HCT116 (cell line): ENCODE measurements around the gene ADGRD1. TPM values are rescaled to one million over a fixed set of nuclear protein-coding genes. Genes with fewer than 3 reads are reported as not detected.

Experiments
- ATAC-seq: fragments of 200-7000 bp; cut with Tn5 transposase; 2 replicates; pipeline ENCODE4 v1.9.1; 2020; ENCODE audit warnings: mild to moderate bottlenecking, moderate library complexity
- BruUV-seq: library from RNA; stranded (reverse); fragments of 400-500 nt; replicated peaks from 2 replicates; lab custom pipeline; 2021; lab: Mats Ljungman, UMichigan
- CTCF ChIA-PET: fragments of 300-600 bp; sonication (Branson Sonifier 250); formaldehyde crosslinking; loops from one replicate; lab custom pipeline; 2021; ENCODE audit warnings: antibody characterized with exemption; lab: Charles Lee
- POLR2A ChIA-PET: fragments of 300-600, 350-600 bp; sonication (Branson Sonifier 250); formaldehyde crosslinking; loops from one replicate; lab custom pipeline; 2021; ENCODE audit warnings: antibody characterized with exemption; lab: Charles Lee
- RAD21 ChIA-PET, 2 experiments: fragments of 300-600 bp; sonication (Branson Sonifier 250); formaldehyde crosslinking; loops; one replicate each; lab custom pipeline; 2023; ENCODE audit warnings: low total read pairs in 2 of 2; ENCODE audit not compliant: uncharacterized antibody in 2 of 2, unreplicated experiment in 2 of 2, low non-redundant PET in 1 of 2; lab: Charles Lee
- DNase-seq: peaks from one replicate; pipeline ENCODE4 v3.0.0-alpha.2; 2010; ENCODE audit warnings: low read depth, low spot score
- H2AFZ ChIP-seq: fragments of 200-600 bp; shearing (Covaris generic), sonication (generic); 2 replicates; pipeline ENCODE4 v1.6.1; 2017; ENCODE audit warnings: low read depth, mixed run types, mixed read lengths, antibody characterized with exemption, low read length; ENCODE audit not compliant: poor library complexity, severe bottlenecking
- H3K27ac ChIP-seq: 2 replicates; pipeline ENCODE4 v1.5.1; 2012; ENCODE audit warnings: low read depth, low read length
- H3K27me3 ChIP-seq: fragments of 200-600 bp; sonication (generic); 2 replicates; pipeline ENCODE4 v1.6.1; 2016; ENCODE audit warnings: mixed run types, low read length, mixed read lengths; ENCODE audit not compliant: insufficient read depth
- H3K36me3 ChIP-seq, 2 experiments: fragments of 200-500 bp in 1 of 2; fragments of 200-600 bp in 1 of 2; sonication (Bioruptor generic) in 1 of 2; sonication (generic) in 1 of 2; 2 replicates each; pipeline versions ENCODE4 v1.5.1 to v1.6.1; 2014 to 2016; ENCODE audit warnings: low read length in 2 of 2, inconsistent platforms in 1 of 2, mixed read lengths in 1 of 2, mixed run types in 1 of 2; ENCODE audit not compliant: insufficient read depth in 2 of 2, control insufficient read depth in 1 of 2
- H3K4me1 ChIP-seq, 2 experiments: fragments of 200-600 bp in 1 of 2; sonication (generic) in 1 of 2; 2 replicates each; pipeline versions ENCODE4 v1.5.1 to v1.6.1; 2012 to 2017; ENCODE audit warnings: low read length in 2 of 2, inconsistent platforms in 1 of 2, mild to moderate bottlenecking in 1 of 2, mixed read lengths in 1 of 2, mixed run types in 1 of 2, moderate library complexity in 1 of 2; ENCODE audit not compliant: insufficient read depth in 2 of 2, control insufficient read depth in 1 of 2
- H3K4me2 ChIP-seq: fragments of 200-600 bp; sonication (generic); 2 replicates; pipeline ENCODE4 v1.6.1; 2017; ENCODE audit warnings: mixed run types, low read length, mixed read lengths
- H3K4me3 ChIP-seq, 2 experiments: fragments of 200-600 bp in 1 of 2; sonication (generic) in 1 of 2; replicated peaks in 1 of 2; 2 replicates each; pipeline ENCODE4 v1.5.1; 2011 to 2016; ENCODE audit warnings: low read length in 2 of 2, control low read depth in 1 of 2, low read depth in 1 of 2, mild to moderate bottlenecking in 1 of 2, mixed read lengths in 1 of 2, mixed run types in 1 of 2
- H3K79me2 ChIP-seq: fragments of 200-600 bp; sonication (generic); 2 replicates; pipeline ENCODE4 v1.6.1; 2017; ENCODE audit warnings: mild to moderate bottlenecking, mixed run types, low read length, moderate library complexity, mixed read lengths; ENCODE audit not compliant: insufficient read depth
- H3K9ac ChIP-seq: fragments of 200-600 bp; sonication (generic); 2 replicates; pipeline ENCODE4 v1.6.1; 2016; ENCODE audit warnings: low read length, mixed read lengths
- H3K9me2 ChIP-seq: fragments of 200-600 bp; sonication (generic), shearing (Covaris generic); 2 replicates; pipeline ENCODE4 v1.6.1; 2017; ENCODE audit warnings: mixed run types, mild to moderate bottlenecking, moderate library complexity; ENCODE audit not compliant: insufficient read depth
- H3K9me3 ChIP-seq, 2 experiments: fragments of 200-500 bp in 1 of 2; fragments of 200-600 bp in 1 of 2; sonication (Bioruptor generic) in 1 of 2; sonication (generic) in 1 of 2; 2 replicates each; pipeline ENCODE4 v1.6.1; 2014 to 2017; ENCODE audit warnings: low read length in 2 of 2, mixed read lengths in 2 of 2, inconsistent platforms in 1 of 2, low read depth in 1 of 2, mild to moderate bottlenecking in 1 of 2, mixed run types in 1 of 2, moderate library complexity in 1 of 2; ENCODE audit not compliant: control insufficient read depth in 1 of 2, insufficient read depth in 1 of 2
- H4K20me1 ChIP-seq: fragments of 200-600 bp; sonication (generic), shearing (Covaris generic); 2 replicates; pipeline ENCODE4 v1.6.1; 2017; ENCODE audit warnings: mixed run types, mild to moderate bottlenecking, moderate library complexity; ENCODE audit not compliant: insufficient read depth
- CBX3 ChIP-seq: IDR thresholded peaks from 2 replicates; pipeline ENCODE4 v1.6.1; 2012; ENCODE audit warnings: low read depth
- CEBPB ChIP-seq: IDR thresholded peaks from 2 replicates; pipeline ENCODE4 v1.6.1; 2012; ENCODE audit warnings: low read depth
- ELF1 ChIP-seq: IDR thresholded peaks from 2 replicates; pipeline ENCODE4 v1.6.1; 2012; ENCODE audit warnings: low read depth, borderline replicate concordance
- EZH2phosphoT487 ChIP-seq: fragments of 200-600 bp; IDR thresholded peaks from 2 replicates; pipeline ENCODE4 v1.6.1; 2018; ENCODE audit warnings: antibody characterized with exemption, borderline replicate concordance
- FOSL1 ChIP-seq: IDR thresholded peaks from 2 replicates; pipeline ENCODE4 v1.6.1; 2012; ENCODE audit warnings: low read depth
- JUND ChIP-seq: IDR thresholded peaks from 2 replicates; pipeline ENCODE4 v1.6.1; 2012
- POLR2A ChIP-seq: IDR thresholded peaks from 2 replicates; pipeline ENCODE4 v1.7.0; 2011; ENCODE audit warnings: borderline replicate concordance; ENCODE audit not compliant: insufficient read depth, insufficient read length; ENCODE audit errors: extremely low read depth
- RAD21 ChIP-seq: IDR thresholded peaks from 2 replicates; pipeline ENCODE4 v1.6.1; 2012; ENCODE audit warnings: low read depth, mild to moderate bottlenecking
- SP1 ChIP-seq: IDR thresholded peaks from 2 replicates; pipeline ENCODE4 v1.6.1; 2012; ENCODE audit warnings: low read depth
- SRF ChIP-seq: IDR thresholded peaks from 2 replicates; pipeline ENCODE4 v1.6.1; 2012; ENCODE audit warnings: low read depth
- TCF7L2 ChIP-seq: IDR thresholded peaks from 2 replicates; pipeline ENCODE4 v1.7.0; 2011; ENCODE audit warnings: borderline replicate concordance, inconsistent platforms; ENCODE audit not compliant: insufficient read depth, insufficient read length; ENCODE audit errors: extremely low read depth
- YY1 ChIP-seq: IDR thresholded peaks from 2 replicates; pipeline ENCODE4 v1.6.1; 2011; ENCODE audit warnings: low read length, low read depth, moderate library complexity, mild to moderate bottlenecking; ENCODE audit not compliant: insufficient replicate concordance; ENCODE audit errors: extremely low read depth
- ZFX ChIP-seq: fragments of 450-650 bp; IDR thresholded peaks from 2 replicates; pipeline ENCODE4 v1.6.1; 2017
- ZNF274 ChIP-seq: fragments of 200-500 bp; sonication (Bioruptor generic); IDR thresholded peaks from 2 replicates; pipeline ENCODE4 v1.6.1; 2014; ENCODE audit warnings: mild to moderate bottlenecking, low read depth, low read length, inconsistent platforms
- intact Hi-C: fragments of 100-400 bp; cut with micrococcal nuclease; formaldehyde crosslinking; loops from 2 replicates; pipeline ENCODE4 v1.10.0; 2022
- total RNA-seq: library from RNA; stranded (reverse); gene quantifications from one replicate; pipeline ENCODE4 v1.2.1, GENCODE V29; 2021; ENCODE audit not compliant: unreplicated experiment
- TF ChIP-seq, protein P1 (sequence below), 3 experiments: fragments of 200-600 bp in 1 of 3; sonication (generic) in 1 of 3; IDR thresholded peaks in 2 of 3; conservative IDR thresholded peaks in 1 of 3; 2 replicates each; pipeline ENCODE4 v1.5.1; 2012 to 2017; ENCODE audit warnings: low read depth in 2 of 3, low read length in 2 of 3, antibody characterized with exemption in 1 of 3, borderline replicate concordance in 1 of 3, control low read depth in 1 of 3, mild to moderate bottlenecking in 1 of 3, mixed read lengths in 1 of 3, mixed run types in 1 of 3, moderate library complexity in 1 of 3; ENCODE audit not compliant: insufficient read depth in 1 of 3
- TF ChIP-seq, protein P2 (sequence below): IDR thresholded peaks from 2 replicates; pipeline ENCODE4 v1.6.1; 2012
- TF ChIP-seq, protein P3 (sequence below): IDR thresholded peaks from 2 replicates; pipeline ENCODE4 v1.6.1; 2012; ENCODE audit warnings: low read depth
- TF ChIP-seq, protein P4 (sequence below): IDR thresholded peaks from 2 replicates; pipeline ENCODE4 v1.6.1; 2011; ENCODE audit warnings: mild to moderate bottlenecking, low read length, moderate library complexity; ENCODE audit not compliant: insufficient replicate concordance; ENCODE audit errors: extremely low read depth
- TF ChIP-seq, protein P5 (sequence below): IDR thresholded peaks from 2 replicates; pipeline ENCODE4 v1.6.1; 2012

The ADGRD1 gene
- total RNA-seq, 1 experiment from 2014 or later, result 0.44 TPM

DNA sequence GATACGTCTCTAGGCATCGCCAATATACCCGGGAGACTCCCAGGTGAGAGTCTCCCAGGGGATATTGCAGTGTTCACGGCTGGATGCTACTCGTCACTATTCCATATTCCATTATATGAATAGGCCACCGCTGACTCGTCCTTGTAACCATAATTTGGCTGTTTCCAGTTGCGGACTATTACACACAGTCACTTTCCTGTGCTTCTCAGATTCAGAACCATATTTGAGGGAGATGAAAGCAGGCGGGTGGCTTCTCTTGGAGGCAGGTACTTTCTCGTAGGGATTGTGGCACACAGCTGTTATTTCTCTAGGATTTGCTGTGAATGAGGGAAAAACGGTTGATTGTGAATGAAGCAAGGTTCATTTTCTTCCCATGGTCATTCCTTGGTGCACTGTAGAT lies 73.0 kb downstream of the ADGRD1 start:
- ChIA-PET POLR2A (no interaction called here), CTCF (no interaction called here), RAD21 (no interaction called here)
- ATAC-seq (no peak), DNase-seq (no peak)
- no TSS peak for BruUV-seq
- Histone ChIP-seq H3K36me3 (no peaks in the 10 kb centered on the region), H3K4me1 (no peaks in the 10 kb centered on the region), H3K27me3 (peaks cover 7% of the 10 kb centered on the region; the same call in 1 of the 2 replicates), H3K9me3 (no peaks in the 10 kb centered on the region), H3K9ac (no peak overlapping the region), H3K79me2 (no peaks in the 10 kb centered on the region), H3K4me2 (no peak overlapping the region), H3K4me3 (no peak overlapping the region), H3K9me2 (no peaks in the 10 kb centered on the region), H3K27ac (no peak overlapping the region), H2AFZ (no peak overlapping the region), H4K20me1 (no peaks in the 10 kb centered on the region)
- TF ChIP-seq EZH2phosphoT487 (no peak), FOSL1 (no peak), ZFX (no peak), TCF7L2 (no peak), CBX3 (no peak), POLR2A (no peak), SRF (no peak), ELF1 (no peak), RAD21 (no peak), SP1 (no peak), ZNF274 (no peak), CEBPB (no peak), YY1 (no peak), JUND (no peak)
- TF ChIP-seq, protein P1, sequence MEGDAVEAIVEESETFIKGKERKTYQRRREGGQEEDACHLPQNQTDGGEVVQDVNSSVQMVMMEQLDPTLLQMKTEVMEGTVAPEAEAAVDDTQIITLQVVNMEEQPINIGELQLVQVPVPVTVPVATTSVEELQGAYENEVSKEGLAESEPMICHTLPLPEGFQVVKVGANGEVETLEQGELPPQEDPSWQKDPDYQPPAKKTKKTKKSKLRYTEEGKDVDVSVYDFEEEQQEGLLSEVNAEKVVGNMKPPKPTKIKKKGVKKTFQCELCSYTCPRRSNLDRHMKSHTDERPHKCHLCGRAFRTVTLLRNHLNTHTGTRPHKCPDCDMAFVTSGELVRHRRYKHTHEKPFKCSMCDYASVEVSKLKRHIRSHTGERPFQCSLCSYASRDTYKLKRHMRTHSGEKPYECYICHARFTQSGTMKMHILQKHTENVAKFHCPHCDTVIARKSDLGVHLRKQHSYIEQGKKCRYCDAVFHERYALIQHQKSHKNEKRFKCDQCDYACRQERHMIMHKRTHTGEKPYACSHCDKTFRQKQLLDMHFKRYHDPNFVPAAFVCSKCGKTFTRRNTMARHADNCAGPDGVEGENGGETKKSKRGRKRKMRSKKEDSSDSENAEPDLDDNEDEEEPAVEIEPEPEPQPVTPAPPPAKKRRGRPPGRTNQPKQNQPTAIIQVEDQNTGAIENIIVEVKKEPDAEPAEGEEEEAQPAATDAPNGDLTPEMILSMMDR (IDR thresholded peaks at IDR 0.05 in 2 of 3, conservative IDR thresholded peaks at IDR 0.05 in 1 of 3; ENCODE audit: borderline replicate concordance in 1 of 3, insufficient read depth in 1 of 3, low read depth in 2 of 3, low read length in 2 of 3), result no peak
- TF ChIP-seq, protein P2, sequence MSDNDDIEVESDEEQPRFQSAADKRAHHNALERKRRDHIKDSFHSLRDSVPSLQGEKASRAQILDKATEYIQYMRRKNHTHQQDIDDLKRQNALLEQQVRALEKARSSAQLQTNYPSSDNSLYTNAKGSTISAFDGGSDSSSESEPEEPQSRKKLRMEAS, result no peak
- TF ChIP-seq, protein P3, sequence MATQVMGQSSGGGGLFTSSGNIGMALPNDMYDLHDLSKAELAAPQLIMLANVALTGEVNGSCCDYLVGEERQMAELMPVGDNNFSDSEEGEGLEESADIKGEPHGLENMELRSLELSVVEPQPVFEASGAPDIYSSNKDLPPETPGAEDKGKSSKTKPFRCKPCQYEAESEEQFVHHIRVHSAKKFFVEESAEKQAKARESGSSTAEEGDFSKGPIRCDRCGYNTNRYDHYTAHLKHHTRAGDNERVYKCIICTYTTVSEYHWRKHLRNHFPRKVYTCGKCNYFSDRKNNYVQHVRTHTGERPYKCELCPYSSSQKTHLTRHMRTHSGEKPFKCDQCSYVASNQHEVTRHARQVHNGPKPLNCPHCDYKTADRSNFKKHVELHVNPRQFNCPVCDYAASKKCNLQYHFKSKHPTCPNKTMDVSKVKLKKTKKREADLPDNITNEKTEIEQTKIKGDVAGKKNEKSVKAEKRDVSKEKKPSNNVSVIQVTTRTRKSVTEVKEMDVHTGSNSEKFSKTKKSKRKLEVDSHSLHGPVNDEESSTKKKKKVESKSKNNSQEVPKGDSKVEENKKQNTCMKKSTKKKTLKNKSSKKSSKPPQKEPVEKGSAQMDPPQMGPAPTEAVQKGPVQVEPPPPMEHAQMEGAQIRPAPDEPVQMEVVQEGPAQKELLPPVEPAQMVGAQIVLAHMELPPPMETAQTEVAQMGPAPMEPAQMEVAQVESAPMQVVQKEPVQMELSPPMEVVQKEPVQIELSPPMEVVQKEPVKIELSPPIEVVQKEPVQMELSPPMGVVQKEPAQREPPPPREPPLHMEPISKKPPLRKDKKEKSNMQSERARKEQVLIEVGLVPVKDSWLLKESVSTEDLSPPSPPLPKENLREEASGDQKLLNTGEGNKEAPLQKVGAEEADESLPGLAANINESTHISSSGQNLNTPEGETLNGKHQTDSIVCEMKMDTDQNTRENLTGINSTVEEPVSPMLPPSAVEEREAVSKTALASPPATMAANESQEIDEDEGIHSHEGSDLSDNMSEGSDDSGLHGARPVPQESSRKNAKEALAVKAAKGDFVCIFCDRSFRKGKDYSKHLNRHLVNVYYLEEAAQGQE, result no peak
- TF ChIP-seq, protein P4, sequence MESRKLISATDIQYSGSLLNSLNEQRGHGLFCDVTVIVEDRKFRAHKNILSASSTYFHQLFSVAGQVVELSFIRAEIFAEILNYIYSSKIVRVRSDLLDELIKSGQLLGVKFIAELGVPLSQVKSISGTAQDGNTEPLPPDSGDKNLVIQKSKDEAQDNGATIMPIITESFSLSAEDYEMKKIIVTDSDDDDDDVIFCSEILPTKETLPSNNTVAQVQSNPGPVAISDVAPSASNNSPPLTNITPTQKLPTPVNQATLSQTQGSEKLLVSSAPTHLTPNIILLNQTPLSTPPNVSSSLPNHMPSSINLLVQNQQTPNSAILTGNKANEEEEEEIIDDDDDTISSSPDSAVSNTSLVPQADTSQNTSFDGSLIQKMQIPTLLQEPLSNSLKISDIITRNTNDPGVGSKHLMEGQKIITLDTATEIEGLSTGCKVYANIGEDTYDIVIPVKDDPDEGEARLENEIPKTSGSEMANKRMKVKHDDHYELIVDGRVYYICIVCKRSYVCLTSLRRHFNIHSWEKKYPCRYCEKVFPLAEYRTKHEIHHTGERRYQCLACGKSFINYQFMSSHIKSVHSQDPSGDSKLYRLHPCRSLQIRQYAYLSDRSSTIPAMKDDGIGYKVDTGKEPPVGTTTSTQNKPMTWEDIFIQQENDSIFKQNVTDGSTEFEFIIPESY, result no peak
- TF ChIP-seq, protein P5, sequence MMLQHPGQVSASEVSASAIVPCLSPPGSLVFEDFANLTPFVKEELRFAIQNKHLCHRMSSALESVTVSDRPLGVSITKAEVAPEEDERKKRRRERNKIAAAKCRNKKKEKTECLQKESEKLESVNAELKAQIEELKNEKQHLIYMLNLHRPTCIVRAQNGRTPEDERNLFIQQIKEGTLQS, result no peak
- intact Hi-C loops, result no loop called here
